C1 segment of cervical spinal cord (tissue), 14 donors: Measurements from ENCODE around the gene PIP5K1B.

Source experiments
- DNase-seq, 14 donors: peaks; one replicate each; lab custom pipeline; 2025; lab: John Stamatoyannopoulos, UW

PIP5K1B gene

DNA sequence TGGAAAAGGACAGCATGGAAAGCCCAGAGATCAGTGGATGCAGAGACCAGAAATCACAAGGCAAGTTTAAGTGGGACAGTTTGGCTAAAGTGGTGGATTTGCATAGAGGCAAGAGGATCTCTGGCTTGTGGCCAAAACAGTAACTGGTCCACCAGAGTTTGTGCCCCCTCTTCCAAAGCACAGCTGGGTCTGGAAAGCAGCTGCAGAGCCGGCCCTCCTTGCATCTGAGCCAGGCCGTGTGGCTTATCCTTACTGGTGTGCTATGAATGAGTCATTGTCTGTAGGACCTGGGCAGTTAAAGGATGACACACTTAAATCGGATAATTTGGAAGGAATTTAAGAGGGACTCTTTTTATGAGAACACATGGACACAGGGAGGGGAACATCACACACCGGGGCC is 146.6 kb downstream of the PIP5K1B start:
- no peak for DNase-seq

DNA sequence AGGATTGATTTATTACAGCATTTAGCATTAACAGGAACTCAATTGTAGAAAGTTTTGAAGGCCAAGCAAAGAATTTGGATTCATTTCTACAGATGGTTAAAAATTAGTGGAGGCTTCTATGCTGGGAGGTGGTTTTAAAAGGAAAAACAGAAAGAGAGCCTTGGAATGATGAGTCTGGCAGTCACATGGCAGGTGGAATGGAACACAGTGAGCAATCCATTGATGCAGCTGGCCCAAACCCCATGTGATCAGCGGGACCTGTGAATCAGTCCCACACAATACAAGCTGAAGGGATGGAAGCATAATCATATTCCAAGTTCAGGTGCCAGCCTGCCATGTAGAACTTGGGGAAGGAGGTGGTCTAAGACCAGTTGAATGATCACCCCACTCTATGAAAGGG is 147.9 kb downstream of the PIP5K1B start:
- no peak for DNase-seq

DNA sequence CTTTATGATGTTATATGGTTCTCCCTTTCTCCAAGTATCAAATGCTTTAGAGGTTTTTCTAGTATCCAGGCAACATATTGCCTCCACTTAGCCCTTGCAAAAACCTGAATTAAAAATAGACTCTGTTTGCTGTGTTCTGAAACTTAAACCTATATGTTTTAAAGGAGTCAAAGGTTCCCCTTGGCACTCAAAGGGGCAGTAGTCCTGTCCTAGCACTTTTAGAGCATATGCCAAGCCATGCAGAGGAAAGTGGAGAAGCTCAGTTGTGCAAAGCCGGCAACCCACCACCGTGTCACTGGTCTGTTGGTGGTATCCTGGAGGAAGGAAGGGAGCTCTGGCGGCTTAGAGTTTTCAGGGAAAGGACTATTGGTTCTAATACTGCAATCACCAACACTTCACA is 154.3 kb downstream of the PIP5K1B start:
- DNase-seq: no peak

DNA sequence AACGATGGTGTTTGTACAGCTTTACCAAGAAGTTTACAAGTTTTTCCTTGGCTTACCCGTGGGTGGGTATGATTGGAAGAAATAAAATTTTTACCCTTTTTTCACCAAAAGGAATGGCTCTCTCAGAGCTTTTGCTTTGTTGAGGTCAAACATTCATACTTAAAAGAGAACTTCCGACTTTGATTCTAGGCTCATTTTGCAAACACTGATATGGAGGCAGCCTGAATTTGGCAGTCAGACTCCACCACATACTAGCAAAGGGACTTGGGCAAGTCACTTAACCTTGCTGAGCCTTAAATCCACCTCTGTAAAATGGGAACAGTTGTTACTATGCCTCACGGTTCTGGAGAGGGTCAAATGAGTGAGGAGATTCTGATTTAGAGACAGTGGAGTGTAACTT is 155.4 kb downstream of the PIP5K1B start:
- no peak for DNase-seq

DNA sequence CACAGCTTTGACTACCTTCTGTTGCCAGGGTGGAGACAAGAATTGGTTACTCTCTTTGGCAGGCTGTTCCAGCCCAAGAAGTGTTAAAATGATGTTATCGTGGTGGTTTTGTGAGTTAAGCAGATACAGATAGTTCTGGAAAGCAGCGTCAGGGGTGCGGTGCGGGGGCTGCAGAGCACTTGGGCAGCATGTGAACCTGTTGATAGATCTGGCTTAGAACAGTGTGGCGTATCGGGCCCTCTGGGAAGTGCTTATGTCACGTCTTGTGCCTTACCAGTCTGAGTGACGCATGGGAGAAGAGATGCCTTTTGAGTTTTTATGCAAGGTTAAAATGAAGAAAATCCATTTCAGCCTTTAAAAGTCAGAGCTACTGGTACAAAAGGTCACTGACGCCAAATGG is 156.4 kb downstream of the PIP5K1B start:
- no peak for DNase-seq

DNA sequence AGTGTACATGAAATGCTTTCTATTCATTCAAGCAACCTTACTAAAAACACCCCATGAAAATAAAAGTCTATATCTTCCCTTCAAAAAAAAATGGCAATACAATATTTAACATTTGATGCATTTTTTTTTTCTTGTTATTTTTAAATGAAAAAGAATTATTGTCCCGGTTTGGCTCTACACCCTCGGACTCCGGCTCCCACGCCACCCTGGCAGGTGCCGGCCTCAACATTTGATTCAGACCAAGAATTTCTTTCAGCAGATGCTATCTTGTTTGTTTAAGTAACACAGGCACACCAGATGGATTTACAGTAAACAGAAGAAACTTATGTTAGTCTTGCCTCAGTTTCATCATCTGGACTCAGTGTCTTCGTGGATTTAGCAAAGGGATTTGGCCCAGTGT is 162.0 kb downstream of the PIP5K1B start:
- DNase-seq: no peak

DNA sequence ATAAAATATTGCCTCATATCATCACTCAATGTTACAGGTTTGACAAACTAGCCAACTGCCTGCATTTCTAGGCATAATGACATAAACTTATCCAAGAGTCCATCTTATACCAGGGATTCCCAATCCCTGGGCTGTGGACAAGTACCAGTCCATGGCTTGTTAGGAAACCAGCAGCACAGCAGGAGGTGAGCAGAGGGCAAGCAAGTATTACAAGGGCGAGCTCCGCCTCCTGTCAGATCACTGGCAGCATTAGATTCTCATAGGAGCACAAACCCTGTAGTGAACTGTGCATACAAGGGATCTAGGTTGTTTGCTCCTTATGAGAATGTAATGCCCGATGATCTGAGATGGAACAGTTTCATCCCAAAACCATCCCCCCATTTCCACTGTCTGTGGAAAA is 164.0 kb downstream of the PIP5K1B start:
- no peak for DNase-seq

DNA sequence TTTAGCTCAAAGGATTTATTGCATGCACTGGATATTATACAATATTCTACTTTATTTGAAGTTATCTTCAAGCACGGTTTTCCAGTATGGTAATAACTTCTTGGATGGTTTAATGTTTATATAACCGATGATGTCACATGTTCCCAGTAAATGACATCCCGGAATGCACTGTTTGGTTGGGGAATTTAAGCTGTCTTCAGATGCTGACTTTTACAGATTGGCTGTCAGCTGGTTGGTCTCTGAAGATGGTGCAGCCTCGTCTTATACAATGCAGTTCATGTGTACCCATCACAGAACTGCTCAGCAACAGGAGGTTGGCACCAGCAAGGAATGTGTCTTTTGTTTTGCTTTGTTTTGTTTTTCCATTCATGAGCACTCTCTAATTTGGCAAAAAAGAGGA is 165.0 kb downstream of the PIP5K1B start:
- no peak for DNase-seq

DNA sequence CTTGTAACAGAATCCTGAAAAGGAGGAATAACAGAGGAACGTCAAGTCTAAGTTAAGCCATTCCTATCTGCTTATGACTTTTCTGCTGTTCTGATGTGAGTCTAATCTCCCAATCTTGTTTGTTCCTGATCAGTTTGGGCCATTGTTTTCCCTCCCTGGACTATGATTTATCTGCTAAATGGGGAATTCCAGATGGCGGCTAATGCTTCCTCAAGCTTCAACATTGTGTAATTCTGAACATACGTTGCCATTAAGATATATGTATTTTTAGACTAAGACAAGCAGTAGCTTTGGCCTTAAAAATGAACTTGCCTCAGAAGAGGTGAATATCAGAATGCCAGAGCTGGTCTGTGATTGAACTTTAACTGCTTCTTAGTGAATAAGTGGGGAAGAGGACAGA is 166.2 kb downstream of the PIP5K1B start:
- DNase-seq: no peak

DNA sequence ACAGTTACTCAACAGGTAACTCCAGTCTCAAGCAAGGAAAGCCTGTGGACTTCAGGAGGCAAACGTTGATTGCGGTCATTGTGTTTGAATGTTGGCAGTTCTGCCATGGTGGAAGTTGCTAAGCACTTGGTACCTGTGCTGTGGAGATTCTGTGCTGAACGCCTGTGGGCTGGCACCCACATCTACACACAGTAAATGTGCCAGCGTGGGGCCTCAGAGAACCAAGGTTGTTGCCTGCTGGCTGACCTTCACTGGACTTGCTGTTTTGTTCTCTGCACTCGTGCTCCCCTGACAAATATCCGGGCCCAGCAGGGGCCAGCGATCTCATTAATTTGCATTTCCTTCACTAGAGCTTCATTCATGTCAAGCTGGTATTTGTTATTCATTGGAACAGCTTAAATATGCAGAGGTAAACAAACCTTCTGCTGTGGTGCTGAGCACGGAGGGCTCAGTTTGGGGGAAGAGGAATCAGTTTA is 167.0 kb downstream of the PIP5K1B start:
- DNase-seq: peak in 3 of 14 donors; percentile 2 to 80 (median 7)

DNA sequence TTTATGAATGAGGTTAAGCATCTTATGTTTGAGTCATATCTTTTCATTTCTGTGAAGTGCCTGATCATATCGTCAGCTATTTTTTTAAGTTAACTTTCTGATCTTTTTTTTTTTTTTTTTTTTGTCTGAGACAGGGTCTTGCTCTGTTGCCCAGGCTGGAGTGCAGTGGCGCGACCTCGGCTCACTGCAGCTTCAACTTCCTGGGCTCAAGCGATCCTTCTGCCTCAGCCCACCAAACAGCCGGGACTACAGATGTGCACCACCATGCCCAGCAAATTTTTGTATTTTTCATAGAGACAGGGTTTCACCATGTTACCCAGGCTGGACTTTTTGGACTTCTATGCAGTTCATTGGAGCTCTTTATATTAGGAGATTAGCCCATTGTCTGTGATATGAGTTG is 168.1 kb downstream of the PIP5K1B start:
- no peak for DNase-seq

DNA sequence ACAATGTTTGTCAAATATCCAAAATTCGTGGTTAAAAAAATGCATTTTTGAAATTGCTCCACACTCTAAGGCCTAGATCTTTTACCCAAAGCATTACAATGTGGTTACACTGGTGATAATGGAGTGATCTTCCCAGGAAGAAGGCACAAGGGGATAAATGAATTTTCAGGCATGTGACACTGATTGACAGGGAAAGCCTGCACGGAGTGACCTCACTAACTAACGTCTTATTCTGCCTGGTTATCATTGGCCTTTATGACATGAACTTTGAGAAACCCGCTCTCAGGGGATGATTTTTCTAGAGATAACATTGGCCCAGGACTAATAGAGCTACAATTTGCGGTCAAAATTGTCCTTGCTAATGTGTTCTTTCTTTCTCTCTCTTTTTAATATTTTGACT is 171.2 kb downstream of the PIP5K1B start:
- no peak for DNase-seq

DNA sequence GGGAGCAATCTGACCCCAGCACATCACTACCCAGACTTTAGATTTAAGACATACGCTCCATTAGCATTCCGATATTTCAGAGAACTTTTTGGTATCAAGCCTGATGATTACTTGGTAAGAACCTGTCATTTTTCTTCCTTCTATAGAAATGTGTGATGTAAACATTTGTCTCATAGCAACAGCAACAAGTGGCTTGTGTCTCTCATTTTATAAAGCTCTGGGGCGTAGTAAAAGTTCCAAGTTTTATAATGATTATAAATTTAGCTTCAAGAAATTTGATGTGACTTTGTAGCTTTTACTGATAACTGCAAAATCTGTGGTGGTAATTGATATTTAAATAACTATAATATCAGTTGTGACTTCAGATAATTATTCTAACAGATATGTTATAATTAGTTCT is 171.6 kb downstream of the PIP5K1B start:
- no peak for DNase-seq

DNA sequence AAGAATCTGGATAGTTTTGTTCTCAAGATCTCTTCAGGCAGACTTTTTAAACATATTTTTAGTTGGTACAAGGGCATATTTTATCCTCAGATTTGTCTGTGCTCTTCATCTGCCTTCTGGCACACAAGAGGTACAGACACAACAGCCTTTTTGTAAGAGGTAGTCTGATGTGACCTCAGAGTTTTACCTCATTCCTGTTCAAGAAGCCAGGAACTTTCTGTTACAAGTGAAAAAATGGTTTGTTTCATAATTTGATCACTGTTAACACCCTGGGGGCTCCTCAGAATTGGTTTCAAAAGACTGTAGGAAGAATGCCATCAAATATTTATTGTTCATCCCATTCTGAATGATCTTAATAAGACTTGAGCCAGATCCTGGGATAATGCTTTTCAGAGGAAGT is 172.2 kb downstream of the PIP5K1B start:
- DNase-seq: no peak

DNA sequence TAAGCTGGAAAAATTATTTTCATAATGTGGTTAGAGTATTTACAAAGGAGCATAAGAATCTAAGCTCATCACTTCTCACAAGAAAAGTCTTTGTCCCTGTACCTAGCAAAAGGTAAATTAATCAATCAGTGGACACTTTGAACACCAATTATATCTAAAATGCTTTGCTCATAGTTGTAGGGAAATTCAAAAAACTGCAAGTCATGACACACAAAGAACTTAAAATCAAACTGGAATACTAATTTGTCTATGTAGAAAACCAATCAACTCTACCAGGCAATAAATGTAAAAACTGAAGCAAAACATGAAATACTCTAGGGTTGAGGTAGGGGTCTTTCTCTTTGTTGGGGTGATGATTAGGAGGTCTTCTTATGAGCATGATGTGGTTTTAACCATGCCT is 173.4 kb downstream of the PIP5K1B start:
- DNase-seq: no peak

DNA sequence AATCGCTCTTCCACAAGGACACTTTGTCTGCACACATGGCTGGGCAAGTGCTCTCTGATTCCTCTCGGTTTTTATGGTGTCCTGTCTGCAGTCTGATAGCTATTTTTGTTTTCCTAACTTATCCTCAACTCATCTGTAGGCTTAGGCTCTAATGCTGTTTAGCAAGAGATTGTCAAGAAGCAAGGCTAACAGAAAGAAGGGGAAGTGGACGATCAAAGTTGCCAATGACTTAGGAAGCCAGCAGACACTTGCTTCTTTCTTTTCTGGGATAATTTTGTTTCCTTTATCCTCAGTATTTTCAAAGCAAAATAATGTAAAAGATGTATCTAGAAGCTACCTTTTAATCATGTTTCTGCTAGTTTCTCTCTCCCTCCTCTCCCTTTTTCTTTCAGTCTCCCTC is 178.2 kb downstream of the PIP5K1B start:
- DNase-seq: no peak

DNA sequence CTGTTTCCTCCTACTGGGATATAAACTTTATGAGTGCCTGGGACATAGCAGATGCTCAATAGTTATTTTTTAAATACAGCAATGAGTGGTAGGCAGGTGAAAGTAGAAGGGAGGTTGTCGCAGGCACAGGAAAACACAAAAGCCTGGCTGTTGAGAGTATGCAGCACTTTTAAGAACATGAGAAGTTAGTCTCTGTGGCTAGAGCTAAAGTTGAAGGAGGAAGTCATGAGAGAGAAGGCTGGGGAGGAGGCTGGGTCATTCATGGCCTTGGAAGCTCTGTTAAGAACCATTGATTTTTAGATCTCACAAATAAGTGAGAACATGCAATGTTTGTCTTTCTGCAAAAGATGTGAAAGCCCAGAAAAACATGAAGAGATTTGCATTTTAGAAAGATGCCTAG is 182.2 kb downstream of the PIP5K1B start:
- DNase-seq: no peak

DNA sequence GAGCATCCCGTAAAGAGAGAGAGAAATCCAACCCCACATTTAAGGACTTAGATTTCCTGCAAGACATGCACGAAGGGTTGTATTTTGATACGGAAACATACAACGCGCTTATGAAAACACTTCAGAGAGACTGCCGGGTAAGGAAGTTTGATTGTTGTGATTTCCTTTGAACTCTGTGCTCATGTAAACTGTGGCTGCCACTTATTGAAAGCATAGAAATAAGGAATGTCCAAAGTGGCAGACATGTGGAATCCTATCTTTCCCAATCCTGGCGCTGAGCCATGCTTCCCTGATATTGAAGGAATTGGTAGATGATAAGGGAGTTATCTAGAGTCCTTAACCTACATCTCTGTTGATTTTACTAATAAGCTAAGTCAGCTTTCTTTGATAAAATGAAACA is 189.5 kb downstream of the PIP5K1B start:
- DNase-seq: no peak

DNA sequence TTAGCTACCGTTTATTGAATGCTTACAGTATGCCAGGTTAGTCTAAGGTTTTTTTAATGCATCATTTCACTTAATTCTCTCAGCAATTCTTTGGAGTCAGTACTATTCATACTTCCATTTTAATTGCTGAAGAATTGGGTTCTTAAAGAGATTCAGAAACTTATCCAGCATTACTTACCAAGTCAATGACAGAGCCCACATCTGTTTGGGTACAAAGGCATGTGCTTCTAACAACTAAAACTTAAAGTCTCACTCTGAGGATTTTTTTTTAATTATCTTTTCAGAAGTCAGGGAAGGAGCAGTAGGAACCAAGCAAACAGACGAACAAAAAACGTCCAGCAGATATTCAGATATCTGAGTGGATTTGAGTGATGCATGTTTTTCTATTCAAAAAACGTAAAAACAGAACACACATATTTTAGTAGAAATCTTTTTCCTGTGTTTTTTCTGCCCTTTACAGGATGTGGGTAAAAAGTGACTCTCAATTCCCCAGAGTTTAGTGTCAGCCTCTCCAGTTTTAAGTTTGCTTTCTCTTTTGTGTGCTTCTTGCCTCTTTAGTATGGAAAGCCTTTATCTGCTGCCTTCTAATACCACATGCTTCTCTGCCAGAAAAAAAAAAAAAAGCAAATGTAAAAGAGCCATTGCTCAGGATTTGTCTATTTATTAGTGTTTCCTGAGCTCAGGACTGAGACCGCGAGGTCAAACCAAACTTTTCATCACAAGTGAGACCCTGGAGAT is 190.9 kb downstream of the PIP5K1B start:
- no peak for DNase-seq

DNA sequence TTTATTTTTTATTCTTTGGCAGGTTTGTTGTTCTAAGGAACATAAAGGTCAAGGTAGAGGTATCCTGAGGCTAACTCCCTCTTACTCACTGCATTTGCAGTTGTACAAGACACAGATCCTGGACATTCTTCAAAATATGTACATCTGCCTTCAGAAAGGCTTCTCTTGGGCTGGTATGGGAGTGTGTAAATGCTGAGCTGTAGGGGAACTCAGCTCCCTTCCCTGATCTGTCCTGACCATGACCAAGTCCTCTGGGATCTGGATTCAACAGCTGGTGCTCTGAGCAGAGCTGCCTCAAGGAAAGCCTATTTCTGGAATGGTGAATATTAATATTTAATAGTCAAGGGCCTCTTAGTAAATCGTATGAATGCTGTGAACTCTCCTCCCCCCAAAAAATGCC is 191.4 kb downstream of the PIP5K1B start:
- no peak for DNase-seq

DNA sequence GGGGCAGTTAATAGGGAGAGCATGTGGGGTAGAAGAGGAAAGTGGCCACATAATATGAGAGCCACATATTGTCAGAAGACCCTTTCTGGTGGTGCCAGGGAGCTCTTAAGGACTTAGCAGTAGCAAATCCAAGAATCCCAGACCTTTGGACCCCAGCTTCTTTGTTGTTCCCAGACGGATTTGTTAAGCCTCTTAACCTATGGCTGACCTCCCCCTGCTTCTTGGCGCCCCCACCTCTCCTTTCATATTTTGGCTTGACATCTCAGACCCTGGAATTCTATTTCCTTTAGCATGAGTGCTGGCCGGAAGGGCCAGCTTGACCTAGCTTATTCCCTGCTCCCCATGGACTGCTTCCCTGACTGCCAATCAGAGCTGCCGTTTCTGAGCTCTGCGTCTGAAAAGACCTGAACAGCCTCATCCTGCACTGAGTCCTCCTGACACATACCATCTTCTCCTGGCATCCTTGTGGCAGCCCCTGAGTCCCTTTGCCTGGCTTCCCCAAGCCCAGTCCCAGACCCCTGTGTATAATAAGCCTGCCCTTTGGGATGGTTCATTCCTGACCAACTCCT is 192.6 kb downstream of the PIP5K1B start:
- no peak for DNase-seq

DNA sequence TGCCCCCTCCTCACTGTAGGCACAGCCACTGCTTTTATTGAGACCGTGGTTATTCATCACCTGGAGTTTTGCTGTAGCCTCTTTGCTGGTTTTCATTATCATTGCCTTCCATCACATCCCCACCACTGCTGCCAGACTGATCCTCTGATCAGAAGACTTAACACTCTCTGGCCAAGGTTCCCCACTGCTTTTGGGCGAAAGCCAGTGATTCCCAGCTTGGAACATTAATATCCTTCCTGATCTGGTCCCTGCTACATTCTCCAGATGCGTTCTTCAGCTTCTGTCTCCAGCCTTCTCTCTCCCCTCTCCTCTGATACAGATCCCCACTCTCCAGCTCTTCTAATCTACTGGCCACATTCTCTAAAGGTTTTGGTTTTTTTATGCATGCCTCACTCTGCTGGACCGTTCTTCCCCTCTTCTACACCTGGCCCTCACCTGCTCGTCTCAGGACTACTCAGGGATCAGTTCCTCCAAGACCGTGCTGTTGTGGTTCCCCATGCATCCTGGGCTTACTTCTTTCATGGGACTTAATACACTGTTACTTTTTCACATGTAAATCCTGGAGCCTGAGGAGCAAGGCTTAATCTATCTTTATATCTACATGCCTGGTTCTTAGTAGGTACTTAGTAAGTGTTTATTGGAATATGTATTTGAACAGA is 193.9 kb downstream of the PIP5K1B start:
- DNase-seq: peak in 1 of 14 donors; percentile 39

DNA sequence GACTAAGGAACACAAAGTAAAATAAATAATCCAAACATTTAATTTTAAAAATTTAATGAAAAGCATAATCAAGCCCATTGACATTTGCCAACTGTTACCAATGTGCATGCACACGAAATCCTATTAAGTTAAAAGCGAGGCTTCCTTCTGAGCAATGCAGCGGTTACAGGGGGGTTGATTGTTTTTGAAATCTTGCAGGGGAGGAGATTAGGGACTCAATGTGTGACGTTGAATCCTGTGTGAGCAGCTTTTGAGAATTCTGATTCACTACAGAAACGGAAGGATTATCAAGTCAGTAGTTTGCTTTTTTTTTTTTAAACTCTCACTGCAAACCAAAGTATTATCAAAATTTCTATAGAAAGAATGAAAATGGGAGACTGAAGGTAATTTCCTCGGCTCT is 199.4 kb downstream of the PIP5K1B start:
- DNase-seq: no peak
